H1 (cell line): Measurements from ENCODE around the gene ABCB7. TPM values are rescaled to one million over a fixed set of nuclear protein-coding genes. Genes with fewer than 3 reads are reported as not detected.

Experiments used
- CTCF ChIA-PET: fragments of 300-600 bp; sonication (Branson Sonifier 250); formaldehyde crosslinking; loops from one replicate; lab custom pipeline; 2021; ENCODE audit not compliant: partially characterized antibody; lab: Charles Lee
- POLR2A ChIA-PET: fragments of 300-600 bp; sonication (Branson Sonifier 250); formaldehyde crosslinking; loops from one replicate; lab custom pipeline; 2021; ENCODE audit warnings: inconsistent platforms; ENCODE audit not compliant: partially characterized antibody; lab: Charles Lee
- DNase-seq, 2 experiments: peaks; one replicate each; pipeline versions ENCODE4 v3.0.0 to v3.0.0-alpha.2; 2010 to 2022; ENCODE audit warnings: low spot score in 2 of 2, low read depth in 1 of 2, mixed read lengths in 1 of 2
- FAIRE-seq: peaks from 2 replicates; lab custom pipeline; 2011; peaks lifted over from hg19 to GRCh38; lab: Jason Lieb, UNC
- H2AFZ ChIP-seq: 2 replicates; pipeline ENCODE4 v1.8.1; 2012; ENCODE audit warnings: low read length, inconsistent platforms
- H2AK5ac ChIP-seq: 2 replicates; pipeline ENCODE4 v1.6.1; 2013; ENCODE audit warnings: low read depth, low read length
- H2BK120ac ChIP-seq: replicated peaks from 2 replicates; pipeline ENCODE3; 2013; ENCODE audit warnings: low read depth, low read length, inconsistent platforms
- H2BK12ac ChIP-seq: 2 replicates; pipeline ENCODE4 v1.6.1; 2013; ENCODE audit warnings: low read depth, low read length
- H2BK15ac ChIP-seq: 2 replicates; pipeline ENCODE4 v1.6.1; 2013; ENCODE audit warnings: low read length
- H2BK20ac ChIP-seq: 2 replicates; pipeline ENCODE4 v1.6.1; 2013; ENCODE audit warnings: low read length
- H2BK5ac ChIP-seq: 2 replicates; pipeline ENCODE4 v1.6.1; 2013; ENCODE audit warnings: low read depth, low read length
- H3K14ac ChIP-seq: 2 replicates; pipeline ENCODE4 v1.6.1; 2013; ENCODE audit warnings: inconsistent platforms; ENCODE audit not compliant: insufficient read length
- H3K18ac ChIP-seq: 2 replicates; pipeline ENCODE4 v1.6.1; 2013; ENCODE audit warnings: low read length; ENCODE audit errors: extremely low read depth
- H3K23ac ChIP-seq: 2 replicates; pipeline ENCODE4 v1.6.1; 2013; ENCODE audit warnings: inconsistent platforms; ENCODE audit not compliant: insufficient read length
- H3K23me2 ChIP-seq: 2 replicates; pipeline ENCODE4 v1.6.1; 2013; ENCODE audit warnings: low read depth, low read length
- H3K27ac ChIP-seq: 2 replicates; pipeline ENCODE4 v1.6.1; 2011; ENCODE audit warnings: low read depth, low read length, inconsistent platforms
- H3K27me3 ChIP-seq, 4 experiments: replicated peaks in 1 of 4; 1 replicate in 1 of 4; 2 replicates in 3 of 4; pipeline versions ENCODE4 v1.6.1 to v1.8.1; 2011 to 2013; ENCODE audit warnings: low read length in 3 of 4, mild to moderate bottlenecking in 3 of 4, inconsistent platforms in 2 of 4, mixed read lengths in 2 of 4, moderate library complexity in 1 of 4; ENCODE audit not compliant: control insufficient read depth in 3 of 4, insufficient read depth in 3 of 4; ENCODE audit errors: extremely low read depth in 1 of 4
- H3K36me3 ChIP-seq, 4 experiments: 2 replicates each; pipeline versions ENCODE4 v1.6.1 to v1.8.1; 2011 to 2013; ENCODE audit warnings: mild to moderate bottlenecking in 4 of 4, low read length in 3 of 4, moderate library complexity in 2 of 4, control low read depth in 1 of 4, inconsistent platforms in 1 of 4; ENCODE audit not compliant: insufficient read depth in 4 of 4, control insufficient read depth in 2 of 4
- H3K4ac ChIP-seq: replicated peaks from 2 replicates; pipeline ENCODE3; 2013; ENCODE audit warnings: low read length, low read depth, mixed read lengths, inconsistent platforms; ENCODE audit not compliant: insufficient read length
- H3K4me1 ChIP-seq, 4 experiments: replicated peaks in 1 of 4; 1 replicate in 1 of 4; 2 replicates in 3 of 4; pipeline versions ENCODE4 v1.6.1 to v1.8.1; 2011 to 2013; ENCODE audit warnings: low read length in 3 of 4, inconsistent platforms in 2 of 4, mixed read lengths in 1 of 4; ENCODE audit not compliant: insufficient read depth in 4 of 4, control insufficient read depth in 3 of 4
- H3K4me2 ChIP-seq, 2 experiments: 2 replicates each; pipeline versions ENCODE4 v1.6.1 to v1.8.1; 2011 to 2013; ENCODE audit warnings: low read depth in 2 of 2, low read length in 2 of 2, control low read depth in 1 of 2, inconsistent platforms in 1 of 2, mild to moderate bottlenecking in 1 of 2; ENCODE audit not compliant: insufficient read depth in 1 of 2
- H3K4me3 ChIP-seq, 4 experiments: fragments of 200-600, 300-600 bp in 1 of 4; sonication (generic), shearing (Covaris generic), sonication (Bioruptor Twin) in 1 of 4; 2 replicates each; pipeline versions ENCODE4 v1.5.1 to v1.8.1; 2011 to 2016; ENCODE audit warnings: low read length in 4 of 4, low read depth in 3 of 4, control low read depth in 2 of 4, inconsistent platforms in 2 of 4, mild to moderate bottlenecking in 2 of 4, mixed read lengths in 1 of 4, moderate library complexity in 1 of 4; ENCODE audit not compliant: insufficient read depth in 2 of 4; ENCODE audit errors: extremely low read depth in 1 of 4
- H3K56ac ChIP-seq: replicated peaks from 2 replicates; pipeline ENCODE3; 2013; ENCODE audit warnings: low read depth, mild to moderate bottlenecking, mixed read lengths, low read length, inconsistent platforms; ENCODE audit not compliant: insufficient read length
- H3K79me1 ChIP-seq: 2 replicates; pipeline ENCODE4 v1.6.1; 2013; ENCODE audit warnings: low read depth, low read length, control low read depth
- H3K79me2 ChIP-seq, 2 experiments: 2 replicates each; pipeline versions ENCODE4 v1.6.1 to v1.8.1; 2012 to 2013; ENCODE audit warnings: low read length in 2 of 2, mild to moderate bottlenecking in 2 of 2, inconsistent platforms in 1 of 2; ENCODE audit not compliant: insufficient read depth in 2 of 2, control insufficient read depth in 1 of 2
- H3K9ac ChIP-seq, 4 experiments: replicated peaks in 1 of 4; 1 replicate in 1 of 4; 2 replicates in 3 of 4; pipeline versions ENCODE4 v1.6.1 to v1.8.1; 2011 to 2013; ENCODE audit warnings: low read depth in 3 of 4, low read length in 3 of 4, control low read depth in 2 of 4, mild to moderate bottlenecking in 2 of 4, moderate library complexity in 2 of 4, inconsistent platforms in 1 of 4; ENCODE audit errors: extremely low read depth in 1 of 4
- H3K9me3 ChIP-seq, 2 experiments: 2 replicates each; pipeline versions ENCODE4 v1.6.1 to v1.8.1; 2012 to 2013; ENCODE audit warnings: mild to moderate bottlenecking in 2 of 2, moderate library complexity in 2 of 2, control low read depth in 1 of 2, inconsistent platforms in 1 of 2, low read depth in 1 of 2, low read length in 1 of 2, mixed read lengths in 1 of 2; ENCODE audit not compliant: insufficient read depth in 2 of 2
- H4K20me1 ChIP-seq, 2 experiments: replicated peaks in 1 of 2; 2 replicates each; pipeline versions ENCODE3 to v1.8.1; 2011 to 2013; ENCODE audit warnings: inconsistent platforms in 2 of 2, low read length in 2 of 2, mild to moderate bottlenecking in 1 of 2; ENCODE audit not compliant: insufficient read depth in 2 of 2, control insufficient read depth in 1 of 2
- H4K5ac ChIP-seq: 2 replicates; pipeline ENCODE4 v1.6.1; 2013; ENCODE audit warnings: low read length, low read depth, mixed read lengths, inconsistent platforms; ENCODE audit not compliant: insufficient read length
- H4K8ac ChIP-seq: 2 replicates; pipeline ENCODE4 v1.8.0; 2013; ENCODE audit warnings: mild to moderate bottlenecking, moderate library complexity, low read length, inconsistent platforms; ENCODE audit not compliant: insufficient read depth; ENCODE audit errors: extremely low read depth
- H4K91ac ChIP-seq: replicated peaks from 2 replicates; pipeline ENCODE3; 2013; ENCODE audit warnings: low read length, mixed read lengths, inconsistent platforms; ENCODE audit not compliant: insufficient read length
- BCL11A ChIP-seq, 2 experiments: IDR thresholded peaks; one replicate each; pipeline ENCODE4 v1.6.1; 2011; ENCODE audit warnings: low read depth in 2 of 2, low read length in 2 of 2, mild to moderate bottlenecking in 2 of 2
- CEBPB ChIP-seq: IDR thresholded peaks from 2 replicates; pipeline ENCODE4 v1.6.1; 2012; ENCODE audit warnings: low read depth, low read length
- CTCF ChIP-seq, 3 experiments: IDR thresholded peaks; 1 replicate in 2 of 3; 2 replicates in 1 of 3; pipeline versions ENCODE4 v1.5.1 to v1.6.1; 2011; ENCODE audit warnings: low read length in 3 of 3, mild to moderate bottlenecking in 3 of 3, inconsistent platforms in 2 of 3, low read depth in 1 of 3, moderate library complexity in 1 of 3; ENCODE audit not compliant: insufficient read depth in 1 of 3; ENCODE audit errors: control extremely low read depth in 1 of 3
- GTF2F1 ChIP-seq: IDR thresholded peaks from 2 replicates; pipeline ENCODE4 v1.6.1; 2012; ENCODE audit warnings: low read depth, low read length, improper control_type of control experiment, borderline replicate concordance
- JUND ChIP-seq: IDR thresholded peaks from 2 replicates; pipeline ENCODE4 v1.6.1; 2011; ENCODE audit warnings: mild to moderate bottlenecking, improper control_type of control experiment, low read length
- MAX ChIP-seq: IDR thresholded peaks from 2 replicates; pipeline ENCODE4 v1.6.1; 2012; ENCODE audit warnings: inconsistent platforms
- RAD21 ChIP-seq, 2 experiments: IDR thresholded peaks in 1 of 2; conservative IDR thresholded peaks in 1 of 2; 2 replicates each; pipeline ENCODE4 v1.6.1; 2011; ENCODE audit warnings: low read depth in 2 of 2, low read length in 2 of 2, improper control_type of control experiment in 1 of 2, inconsistent platforms in 1 of 2, mild to moderate bottlenecking in 1 of 2, moderate library complexity in 1 of 2
- RFX5 ChIP-seq: IDR thresholded peaks from 2 replicates; pipeline ENCODE4 v1.6.1; 2011; ENCODE audit warnings: low read depth, low read length, improper control_type of control experiment, borderline replicate concordance
- RNF2 ChIP-seq: fragments of 200-900, 300-1000 bp; sonication (generic); IDR thresholded peaks from 2 replicates; pipeline ENCODE4 v1.7.1; 2016; ENCODE audit warnings: borderline replicate concordance, low read depth, mild to moderate bottlenecking, antibody characterized with exemption, low read length; ENCODE audit not compliant: poor library complexity, severe bottlenecking; ENCODE audit errors: missing control alignments
- SRF ChIP-seq: IDR thresholded peaks from 2 replicates; pipeline ENCODE4 v1.6.1; 2011; ENCODE audit warnings: mild to moderate bottlenecking, low read depth, low read length, moderate library complexity
- TCF12 ChIP-seq: IDR thresholded peaks from 2 replicates; pipeline ENCODE4 v1.6.1; 2011; ENCODE audit warnings: low read depth, mild to moderate bottlenecking, low read length
- whole genome bisulfite sequencing, 2 experiments: shearing (Covaris generic) in 1 of 2; methylation state at CpG; one replicate each; pipeline versions ENCODE4 v1.1.6 to v1.1.7; 2013 to 2015; ENCODE audit warnings: low lambda C conversion rate in 2 of 2, mixed read lengths in 2 of 2, inconsistent platforms in 1 of 2, low coverage in 1 of 2, missing lambda C conversion rate in 1 of 2; ENCODE audit not compliant: insufficient replicate concordance in 2 of 2, insufficient coverage in 1 of 2, insufficient read length in 1 of 2; ENCODE audit errors: extremely low coverage in 1 of 2, missing lambda C conversion rate in 1 of 2; 5-methylcytosine and 5-hydroxymethylcytosine counted together
- polyA plus RNA-seq, 7 experiments: library from polyadenylated mRNA; depleted of rRNA in 3 of 7; stranded (reverse) in 5 of 7; unstranded in 2 of 7; fragments of >200 nt in 5 of 7; fragments of 200-250 nt in 2 of 7; gene quantifications; 1 replicate in 5 of 7; 2 replicates in 1 of 7; 4 replicates in 1 of 7; pipeline versions ENCODE4 v1.2.1 to v1.2.3, GENCODE V29; 2011 to 2013; ENCODE audit warnings: missing spikeins in 2 of 7, mixed read lengths in 2 of 7
- total RNA-seq: library from RNA; stranded (reverse); fragmentation: NEBNext Ultra II Directional; extraction: Animal tissue kit (Norgen Biotek cat#: 25700); gene quantifications from 2 replicates; pipeline ENCODE4 v1.2.1, GENCODE V29; 2021

ABCB7 gene
- total and polyA plus RNA-seq, 2 of the 8 experiments (the other 6 are each of a cell fraction or from before 2014, with no cell fraction given): 24.3 to 43.3 TPM

- Histone ChIP-seq H3K9me3 (peaks cover 14 to 20% of the 10 kb centered on the region in 2 experiments; a peak in 3 of 4 replicates), H3K36me3 (no peaks in the 10 kb centered on the region; a peak in 1 of 8 replicates), H2BK20ac (no peak overlapping the region), H3K56ac (no peak overlapping the region), H3K9ac (no peak overlapping the region), H3K4me1 (no peaks in the 10 kb centered on the region), H2BK5ac (no peak overlapping the region), H3K23ac (no peak overlapping the region), H3K4ac (no peak overlapping the region), H3K4me2 (no peak overlapping the region), H3K4me3 (no peak overlapping the region), H3K23me2 (no peaks in the 10 kb centered on the region), H3K79me1 (no peaks in the 10 kb centered on the region), H2BK15ac (no peak overlapping the region), H3K27ac (no peak overlapping the region), H2BK12ac (no peak overlapping the region), H3K18ac (no peak overlapping the region), H4K20me1 (no peaks in the 10 kb centered on the region), H4K8ac (no peak overlapping the region), H2AFZ (no peak overlapping the region), H3K14ac (no peak overlapping the region), H3K79me2 (no peaks in the 10 kb centered on the region), H4K91ac (no peak overlapping the region), H3K27me3 (no peaks in the 10 kb centered on the region), H2BK120ac (no peak overlapping the region), H4K5ac (no peak overlapping the region), H2AK5ac (no peak overlapping the region)
- ChIA-PET POLR2A (no interaction called here), CTCF (interaction anchor here (1.2 kb wide), 1 partner anchor 566 kb away, joined by 4 read pairs; no protein-coding TSS in a partner anchor)
- TF ChIP-seq RAD21 (IDR thresholded peaks at IDR 0.05 in 1 of 2, conservative IDR thresholded peaks at IDR 0.05 in 1 of 2; ENCODE audit: low read depth in 2 of 2, low read length in 2 of 2): peak; percentile 58 to 73
- peak in 2 of 3 experiments; percentile 25; a peak in 1 of 4 replicates for TF ChIP-seq CTCF (IDR thresholded peaks at IDR 0.05; ENCODE audit: control extremely low read depth in 1 of 3, insufficient read depth in 1 of 3, low read depth in 1 of 3, low read length in 3 of 3)
- TF ChIP-seq CEBPB: no peak
- peak; percentile 61; the same call in 1 of the 2 replicates for TF ChIP-seq GTF2F1
- no peak for TF ChIP-seq MAX
- TF ChIP-seq RNF2: no peak
- TF ChIP-seq SRF: no peak
- TF ChIP-seq JUND: no peak
- TF ChIP-seq TCF12: no peak
- no peak for TF ChIP-seq RFX5
- no peak for TF ChIP-seq BCL11A (IDR thresholded peaks at IDR 0.05; ENCODE audit: low read depth in 2 of 2, low read length in 2 of 2)
- DNase-seq (no peak), FAIRE-seq (peak; percentile 97)
- WGBS, 2 experiments: no CpG with 5 or more reads among the region's 1 CpG
Observed at GRCh38 chrX:75038925-75039324, 117.2 kb downstream of the ABCB7 start.
